Lower lobe of right lung (tissue), 2 donors: ENCODE results near the gene CDR2L. TPM values are rescaled to one million over a fixed set of nuclear protein-coding genes. Genes with fewer than 3 reads are reported as not detected.

Source experiments
- ATAC-seq, 2 donors: fragments of 200-7000 bp; cut with Tn5 transposase; one replicate each; pipeline ENCODE4 v1.9.1; 2020 to 2022; ENCODE audit warnings: mild to moderate bottlenecking in 2 of 2, moderate library complexity in 2 of 2
- DNase-seq: peaks from one replicate; pipeline ENCODE4 v3.0.0-alpha.2; 2020
- H3K27ac ChIP-seq: fragments of 200-600 bp; one replicate; pipeline ENCODE4 v1.8.0; 2022
- H3K27me3 ChIP-seq: fragments of 200-600 bp; one replicate; pipeline ENCODE4 v1.8.0; 2022; ENCODE audit warnings: low read depth
- H3K36me3 ChIP-seq: fragments of 200-600 bp; one replicate; pipeline ENCODE4 v1.8.0; 2022; ENCODE audit warnings: mild to moderate bottlenecking
- H3K4me1 ChIP-seq: fragments of 200-600 bp; one replicate; pipeline ENCODE4 v1.8.0; 2022
- H3K4me3 ChIP-seq: fragments of 200-600 bp; one replicate; pipeline ENCODE4 v1.8.0; 2022; ENCODE audit warnings: mild to moderate bottlenecking
- H3K9me3 ChIP-seq: fragments of 200-600 bp; one replicate; pipeline ENCODE4 v1.8.0; 2022
- intact Hi-C: fragments of 100-400 bp; cut with DNase I; formaldehyde crosslinking; loops from one replicate; pipeline ENCODE4 v1.11.0; 2022
- total RNA-seq: library from RNA; stranded (reverse); fragmentation: NEBNext Ultra II Directional; extraction: Animal tissue kit (Norgen Biotek cat#: 25700); gene quantifications from one replicate; pipeline ENCODE4 v1.2.1, GENCODE V29; 2021
- TF ChIP-seq, protein P1 (sequence below): fragments of 200-600 bp; IDR thresholded peaks from one replicate; pipeline ENCODE4 v1.8.0; 2022; ENCODE audit warnings: antibody characterized with exemption, mild to moderate bottlenecking
- donor health status: DM: no; HTN: yes; CAD: no; lungs with severe emphysema.

Gene CDR2L
- total RNA-seq, 1 donor from 2014 or later: 12.6 TPM

DNA sequence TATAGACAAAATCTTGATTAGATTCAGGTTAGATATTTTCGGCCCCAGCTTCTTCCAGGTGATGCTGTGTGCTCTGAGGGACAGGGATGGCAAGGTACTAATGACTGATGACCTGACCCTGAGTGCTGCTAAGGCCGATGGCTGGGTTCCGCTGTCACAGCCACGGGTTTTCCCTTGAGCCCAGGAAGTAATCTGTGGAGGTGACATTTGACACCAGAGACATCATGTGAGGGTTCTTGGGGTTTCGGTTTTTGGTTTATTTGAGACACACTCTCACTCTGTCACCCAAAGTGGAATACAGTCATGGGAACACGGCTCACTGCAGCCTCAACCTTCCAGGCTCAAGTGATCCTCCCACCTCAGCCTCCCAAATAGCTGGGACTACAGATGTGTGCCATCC is 41.9 kb upstream of the CDR2L start:
- peaks cover 16% of the 10 kb centered on the region for H3K27me3 ChIP-seq
- no peaks in the 10 kb centered on the region for H3K4me1 ChIP-seq
- H3K9me3 ChIP-seq: no peaks in the 10 kb centered on the region
- intact Hi-C loops: no loop called here
- ATAC-seq: no peak
- no peak for DNase-seq
- H3K36me3 ChIP-seq: no peaks in the 10 kb centered on the region
- TF ChIP-seq, protein P1, sequence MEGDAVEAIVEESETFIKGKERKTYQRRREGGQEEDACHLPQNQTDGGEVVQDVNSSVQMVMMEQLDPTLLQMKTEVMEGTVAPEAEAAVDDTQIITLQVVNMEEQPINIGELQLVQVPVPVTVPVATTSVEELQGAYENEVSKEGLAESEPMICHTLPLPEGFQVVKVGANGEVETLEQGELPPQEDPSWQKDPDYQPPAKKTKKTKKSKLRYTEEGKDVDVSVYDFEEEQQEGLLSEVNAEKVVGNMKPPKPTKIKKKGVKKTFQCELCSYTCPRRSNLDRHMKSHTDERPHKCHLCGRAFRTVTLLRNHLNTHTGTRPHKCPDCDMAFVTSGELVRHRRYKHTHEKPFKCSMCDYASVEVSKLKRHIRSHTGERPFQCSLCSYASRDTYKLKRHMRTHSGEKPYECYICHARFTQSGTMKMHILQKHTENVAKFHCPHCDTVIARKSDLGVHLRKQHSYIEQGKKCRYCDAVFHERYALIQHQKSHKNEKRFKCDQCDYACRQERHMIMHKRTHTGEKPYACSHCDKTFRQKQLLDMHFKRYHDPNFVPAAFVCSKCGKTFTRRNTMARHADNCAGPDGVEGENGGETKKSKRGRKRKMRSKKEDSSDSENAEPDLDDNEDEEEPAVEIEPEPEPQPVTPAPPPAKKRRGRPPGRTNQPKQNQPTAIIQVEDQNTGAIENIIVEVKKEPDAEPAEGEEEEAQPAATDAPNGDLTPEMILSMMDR: no peak
- no peak overlapping the region for H3K27ac ChIP-seq
- no peak overlapping the region for H3K4me3 ChIP-seq

DNA sequence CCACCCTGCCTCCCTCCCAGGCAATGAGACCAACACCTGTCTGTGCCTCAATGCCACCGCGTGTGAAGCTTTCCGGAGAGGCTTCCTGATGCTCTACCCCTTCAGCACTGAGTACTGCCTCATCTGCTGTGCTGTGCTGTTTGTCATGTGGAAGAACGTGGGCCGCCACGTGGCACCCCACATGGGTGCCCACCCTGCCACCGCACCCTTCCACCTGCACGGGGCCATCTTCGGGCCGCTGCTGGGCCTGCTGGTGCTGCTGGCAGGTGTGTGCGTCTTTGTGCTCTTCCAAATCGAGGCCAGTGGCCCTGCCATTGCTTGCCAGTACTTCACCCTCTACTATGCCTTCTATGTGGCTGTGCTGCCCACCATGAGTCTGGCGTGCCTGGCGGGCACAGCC is 40.8 kb upstream of the CDR2L start:
- no peaks in the 10 kb centered on the region for H3K36me3 ChIP-seq
- no peaks in the 10 kb centered on the region for H3K4me1 ChIP-seq
- peaks cover 15% of the 10 kb centered on the region for H3K27me3 ChIP-seq
- no peak overlapping the region for H3K27ac ChIP-seq
- no peaks in the 10 kb centered on the region for H3K9me3 ChIP-seq
- ATAC-seq (no peak), DNase-seq (no peak)
- intact Hi-C loops: no loop called here
- H3K4me3 ChIP-seq: no peak overlapping the region
- TF ChIP-seq, protein P1: no peak

DNA sequence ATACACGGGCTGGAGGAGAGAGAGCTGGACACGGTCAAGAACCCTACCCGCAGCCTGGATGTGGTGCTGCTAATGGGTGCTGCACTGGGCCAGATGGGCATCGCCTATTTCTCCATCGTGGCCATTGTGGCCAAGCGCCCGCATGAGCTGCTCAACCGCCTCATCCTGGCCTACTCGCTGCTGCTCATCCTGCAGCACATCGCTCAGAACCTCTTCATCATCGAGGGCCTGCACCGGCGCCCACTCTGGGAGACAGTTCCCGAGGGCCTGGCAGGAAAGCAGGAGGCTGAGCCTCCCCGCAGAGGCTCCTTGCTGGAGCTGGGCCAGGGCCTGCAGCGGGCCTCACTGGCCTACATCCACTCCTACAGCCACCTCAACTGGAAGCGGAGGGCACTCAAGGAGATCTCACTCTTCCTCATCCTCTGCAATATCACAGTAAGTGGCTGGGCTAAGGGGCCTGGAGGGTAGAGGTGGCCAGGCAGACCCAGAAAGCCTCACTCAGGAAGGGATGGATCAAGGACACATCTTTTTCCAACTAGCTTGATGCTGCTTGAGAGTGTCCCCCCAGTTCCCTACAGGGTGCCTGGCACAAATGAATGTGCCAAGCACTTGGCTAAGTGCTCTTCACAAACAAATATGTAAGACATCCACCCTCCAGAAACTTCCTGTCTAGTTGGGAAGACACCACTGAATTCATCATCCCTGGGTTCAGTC is 40.2 kb upstream of the CDR2L start:
- Histone ChIP-seq H3K27ac (no peak overlapping the region), H3K4me3 (no peak overlapping the region), H3K36me3 (no peaks in the 10 kb centered on the region), H3K9me3 (no peaks in the 10 kb centered on the region), H3K4me1 (no peaks in the 10 kb centered on the region), H3K27me3 (peaks cover 12% of the 10 kb centered on the region)
- TF ChIP-seq, protein P1: no peak
- ATAC-seq (no peak), DNase-seq (no peak)
- intact Hi-C loops: no loop called here

DNA sequence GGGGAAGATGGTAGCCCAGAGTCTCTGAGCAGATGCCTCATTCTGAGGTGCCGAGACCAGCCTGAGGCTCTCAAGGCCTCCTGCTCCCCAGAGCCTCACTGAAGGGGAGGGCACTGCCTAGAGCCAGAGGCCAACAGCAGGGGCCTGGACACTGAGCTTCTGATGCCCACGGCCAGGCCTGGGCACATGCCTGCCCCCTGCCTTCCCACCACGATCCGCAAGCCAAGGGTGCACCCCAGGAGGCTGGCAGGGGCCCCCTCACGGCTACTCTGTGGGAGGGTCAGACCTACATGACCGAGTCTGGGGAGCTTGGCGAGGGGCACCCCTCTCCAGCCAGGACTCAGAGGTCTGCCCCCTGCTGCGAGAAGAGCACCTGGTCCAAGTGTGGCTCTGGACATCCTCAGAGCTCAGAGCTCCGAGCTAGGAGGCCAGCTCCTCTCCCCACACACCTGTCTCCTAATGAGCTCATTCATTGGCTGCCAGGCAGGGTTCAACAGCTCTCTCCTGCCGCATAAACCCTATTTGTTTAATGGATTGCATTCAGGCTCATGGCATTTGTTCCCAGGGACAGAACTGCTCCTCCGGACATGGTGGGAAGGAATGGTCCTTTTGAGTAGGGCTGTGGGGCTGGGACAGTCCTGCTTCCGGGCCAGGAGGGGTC is 37.8 kb upstream of the CDR2L start:
- no peaks in the 10 kb centered on the region for H3K36me3 ChIP-seq
- no peak overlapping the region for H3K27ac ChIP-seq
- intact Hi-C loops: no loop called here
- peaks cover 8% of the 10 kb centered on the region for H3K27me3 ChIP-seq
- no peaks in the 10 kb centered on the region for H3K4me1 ChIP-seq
- ATAC-seq (no peak), DNase-seq (no peak)
- H3K4me3 ChIP-seq: no peak overlapping the region
- TF ChIP-seq, protein P1: no peak
- no peaks in the 10 kb centered on the region for H3K9me3 ChIP-seq

DNA sequence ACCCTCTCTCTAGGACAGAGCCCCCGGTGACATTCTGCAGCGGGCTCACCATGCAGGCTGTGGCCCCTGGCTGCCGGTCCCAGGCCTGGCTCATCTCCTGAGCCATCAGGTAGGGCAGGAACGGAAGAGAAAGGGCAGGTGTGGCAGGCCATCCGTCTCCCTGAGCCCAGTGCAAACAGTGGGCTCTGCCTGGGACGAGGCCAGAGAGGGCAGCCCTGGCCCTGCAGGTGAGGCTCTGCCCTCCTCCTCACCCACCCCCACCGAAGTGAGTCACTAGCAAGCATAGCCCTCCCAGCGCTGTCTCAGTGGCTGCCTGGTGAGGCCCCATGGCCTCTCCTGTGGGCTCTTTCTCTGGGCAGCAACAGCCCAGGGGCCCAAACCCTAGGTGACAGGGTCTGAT is 37.2 kb upstream of the CDR2L start:
- intact Hi-C loops: no loop called here
- DNase-seq (no peak), ATAC-seq (peak in 1 of 2 donors; percentile 10)
- H3K27ac ChIP-seq: no peak overlapping the region
- H3K36me3 ChIP-seq: no peaks in the 10 kb centered on the region
- TF ChIP-seq, protein P1: no peak
- no peak overlapping the region for H3K4me3 ChIP-seq
- no peaks in the 10 kb centered on the region for H3K4me1 ChIP-seq
- peaks cover 8% of the 10 kb centered on the region for H3K27me3 ChIP-seq
- H3K9me3 ChIP-seq: no peaks in the 10 kb centered on the region
